Hepatocyte (in vitro differentiated cells): ENCODE measurements around the gene C1orf115.

Experiments used
- CTCF ChIP-seq: fragments of 200-600 bp; sonication (generic); IDR thresholded peaks from 2 replicates; pipeline ENCODE4 v1.5.1; 2016; ENCODE audit warnings: antibody characterized with exemption, mild to moderate bottlenecking; ENCODE audit not compliant: poor library complexity
- EZH2 ChIP-seq: fragments of 200-600 bp; sonication (generic); IDR thresholded peaks from 2 replicates; pipeline ENCODE4 v1.6.1; 2016; ENCODE audit warnings: antibody characterized with exemption, mild to moderate bottlenecking, borderline replicate concordance
- EZH2phosphoT487 ChIP-seq: fragments of 200-600 bp; sonication (generic); IDR thresholded peaks from one replicate; pipeline ENCODE4 v1.6.1; 2018; ENCODE audit warnings: antibody characterized with exemption, mild to moderate bottlenecking, low read depth, moderate library complexity; ENCODE audit not compliant: unreplicated experiment, severe bottlenecking

DNA sequence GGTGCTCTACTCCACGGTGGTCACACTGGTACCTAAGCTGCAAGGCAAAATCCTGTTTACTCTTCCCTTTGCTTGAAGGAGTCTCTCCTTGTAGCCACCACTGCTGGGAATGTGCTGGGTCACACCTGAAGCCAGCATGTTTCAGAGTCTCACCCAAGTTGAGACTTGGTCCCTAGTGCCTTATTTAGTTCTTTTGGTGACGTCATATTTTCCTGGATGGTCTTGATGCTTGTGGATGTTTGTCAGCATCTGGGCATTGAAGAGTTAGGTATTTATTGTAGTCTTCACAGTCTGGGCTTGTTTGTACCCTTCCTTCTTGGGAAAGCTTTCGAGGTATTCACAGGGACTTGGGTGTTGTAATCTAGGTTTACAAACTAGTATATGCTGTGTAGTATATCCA lies 52.4 kb downstream of the C1orf115 start:
- TF ChIP-seq CTCF (no peak), EZH2 (no peak), EZH2phosphoT487 (no peak)
